Esophagus squamous epithelium (tissue), 5 donors: ENCODE measurements around the gene PRCC. TPM values are rescaled to one million over a fixed set of nuclear protein-coding genes. Genes with fewer than 3 reads are reported as not detected.

ENCODE experiments used
- DNase-seq: peaks from one replicate; lab custom pipeline; 2025; lab: John Stamatoyannopoulos, UW
- H3K27ac ChIP-seq, 4 donors: fragments of 200-600 bp; sonication (generic); one replicate each; pipeline ENCODE4 v1.5.1; 2016 to 2019; ENCODE audit warnings: mild to moderate bottlenecking in 1 of 4
- H3K27me3 ChIP-seq, 4 donors: fragments of 200-600 bp; sonication (generic); 1 replicate in 3 of 4; 2 replicates in 1 of 4; pipeline versions ENCODE4 v1.5.1 to v1.6.0; 2017 to 2021; ENCODE audit warnings: antibody characterized with exemption in 1 of 4
- H3K36me3 ChIP-seq, 3 donors: fragments of 200-600 bp; sonication (generic); one replicate each; pipeline ENCODE4 v1.5.1; 2016 to 2019
- H3K4me1 ChIP-seq, 3 donors: fragments of 200-600 bp; sonication (generic); one replicate each; pipeline ENCODE4 v1.5.1; 2017 to 2019
- H3K4me3 ChIP-seq, 4 donors: fragments of 200-600 bp; sonication (generic); 1 replicate in 3 of 4; 2 replicates in 1 of 4; pipeline ENCODE4 v1.5.1; 2016 to 2019; ENCODE audit warnings: mild to moderate bottlenecking in 2 of 4, moderate library complexity in 1 of 4
- H3K9me3 ChIP-seq, 3 donors: fragments of 200-600 bp; sonication (generic); one replicate each; pipeline ENCODE4 v1.5.1; 2016 to 2019
- POLR2A ChIP-seq, 4 donors: fragments of 450-650 bp; IDR thresholded peaks; one replicate each; pipeline ENCODE4 v1.6.1; 2017; ENCODE audit warnings: antibody characterized with exemption in 4 of 4, mild to moderate bottlenecking in 4 of 4, moderate library complexity in 3 of 4
- WGBS, 2 donors: methylation state at CpG; one replicate each; pipeline ENCODE4 v1.1.5; 2018; 5-methylcytosine and 5-hydroxymethylcytosine counted together
- intact Hi-C: fragments of 100-400 bp; cut with DNase I; formaldehyde crosslinking; loops from one replicate; pipeline ENCODE4 v1.15.0; 2022
- total RNA-seq, 4 donors: library from RNA; depleted of rRNA; stranded (reverse); fragments of >200 nt; gene quantifications; one replicate each; pipeline ENCODE4 v1.1.0, GENCODE V29; 2016
- TF ChIP-seq, protein P1 (sequence below), 6 experiments: fragments of 450-650 bp in 4 of 6; fragments of 200-600 bp in 2 of 6; sonication (generic) in 2 of 6; IDR thresholded peaks; one replicate each; pipeline ENCODE4 v1.5.1; 2016 to 2019; ENCODE audit warnings: antibody characterized with exemption in 6 of 6, mild to moderate bottlenecking in 4 of 6, moderate library complexity in 4 of 6
- donor health status: DM: yes; HTN: yes; CAD: no.

The PRCC gene
- total RNA-seq, 4 donors from 2014 or later, result 35.6 to 42.6 (median 38.3) TPM

DNA sequence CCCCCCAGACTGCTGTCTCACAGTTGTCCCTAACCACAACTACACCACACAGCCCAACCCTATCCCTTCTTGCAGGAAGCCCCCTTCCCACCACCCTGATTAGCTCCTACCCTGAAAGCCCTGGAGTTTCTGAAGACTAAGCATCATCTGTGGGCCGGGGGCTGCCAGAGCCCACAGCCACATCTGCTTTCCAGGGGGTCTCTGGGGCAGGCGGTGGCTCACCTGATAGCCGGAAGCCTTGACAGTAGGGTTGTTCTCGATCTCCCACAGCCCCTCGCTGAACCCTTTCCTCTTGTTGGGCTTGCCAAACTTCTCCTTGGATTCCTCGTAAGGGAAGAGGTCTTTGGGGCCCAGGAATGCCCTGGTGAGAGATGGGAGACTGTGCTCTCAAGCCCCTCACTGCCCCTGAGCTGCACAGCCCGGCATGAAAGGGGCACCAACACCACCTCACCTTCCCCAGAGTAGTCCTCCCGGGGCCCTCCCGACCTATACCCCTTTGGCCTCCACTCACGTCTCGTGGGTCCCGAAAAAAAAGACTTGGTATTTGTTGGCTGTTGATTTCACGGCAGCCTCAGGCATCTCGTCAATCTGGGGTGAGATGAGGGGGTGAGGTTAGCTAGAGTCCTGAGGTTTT, 22.4 kb upstream of the PRCC start:
- Histone ChIP-seq H3K27me3 (no peaks in the 10 kb centered on the region), H3K36me3 (peaks cover 23 to 39% (median 23%) of the 10 kb centered on the region in 3 donors), H3K4me1 (peaks cover 45 to 83% (median 49%) of the 10 kb centered on the region in 3 donors), H3K27ac (peak overlapping the region; percentile 6 to 99 (median 96)), H3K9me3 (no peaks in the 10 kb centered on the region), H3K4me3 (no peak overlapping the region)
- TF ChIP-seq POLR2A (IDR thresholded peaks at IDR 0.05), result no peak
- TF ChIP-seq, protein P1, sequence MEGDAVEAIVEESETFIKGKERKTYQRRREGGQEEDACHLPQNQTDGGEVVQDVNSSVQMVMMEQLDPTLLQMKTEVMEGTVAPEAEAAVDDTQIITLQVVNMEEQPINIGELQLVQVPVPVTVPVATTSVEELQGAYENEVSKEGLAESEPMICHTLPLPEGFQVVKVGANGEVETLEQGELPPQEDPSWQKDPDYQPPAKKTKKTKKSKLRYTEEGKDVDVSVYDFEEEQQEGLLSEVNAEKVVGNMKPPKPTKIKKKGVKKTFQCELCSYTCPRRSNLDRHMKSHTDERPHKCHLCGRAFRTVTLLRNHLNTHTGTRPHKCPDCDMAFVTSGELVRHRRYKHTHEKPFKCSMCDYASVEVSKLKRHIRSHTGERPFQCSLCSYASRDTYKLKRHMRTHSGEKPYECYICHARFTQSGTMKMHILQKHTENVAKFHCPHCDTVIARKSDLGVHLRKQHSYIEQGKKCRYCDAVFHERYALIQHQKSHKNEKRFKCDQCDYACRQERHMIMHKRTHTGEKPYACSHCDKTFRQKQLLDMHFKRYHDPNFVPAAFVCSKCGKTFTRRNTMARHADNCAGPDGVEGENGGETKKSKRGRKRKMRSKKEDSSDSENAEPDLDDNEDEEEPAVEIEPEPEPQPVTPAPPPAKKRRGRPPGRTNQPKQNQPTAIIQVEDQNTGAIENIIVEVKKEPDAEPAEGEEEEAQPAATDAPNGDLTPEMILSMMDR (IDR thresholded peaks at IDR 0.05), result no peak
- intact Hi-C loops, result no loop called here
- no peak for DNase-seq
- 75 to 100% methylated on average over 1 to 12 of the region's 14 CpGs for WGBS, 2 donors

DNA sequence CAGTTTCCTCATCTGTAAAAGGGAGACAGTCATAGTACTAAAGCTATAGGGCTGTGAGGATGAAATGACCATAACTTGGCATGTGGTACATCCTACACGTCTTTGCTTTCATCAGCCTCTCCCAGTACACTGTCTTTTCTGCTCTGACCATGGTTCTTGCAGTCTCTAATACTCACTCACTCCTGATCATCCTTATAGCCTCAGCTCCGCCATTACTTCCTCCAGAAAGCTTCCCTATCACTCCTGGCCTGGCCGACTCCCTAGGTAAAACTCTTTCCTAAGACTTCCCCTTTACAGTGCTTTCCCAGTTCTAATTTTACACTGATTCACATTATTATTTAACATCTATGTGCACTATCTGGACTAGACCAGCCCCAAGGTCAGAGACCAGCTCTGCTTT, 21.5 kb upstream of the PRCC start:
- peak overlapping the region; percentile 93 to 99 (median 98) for H3K27ac ChIP-seq
- peak overlapping the region in 1 of 4 donors; percentile 97 for H3K4me3 ChIP-seq
- WGBS, 2 donors, result 51 to 60% methylated on average over 3 of the region's 3 CpGs
- no peaks in the 10 kb centered on the region for H3K9me3 ChIP-seq
- H3K36me3 ChIP-seq, result peaks cover 23 to 39% (median 23%) of the 10 kb centered on the region in 3 donors
- no peak for DNase-seq
- no peaks in the 10 kb centered on the region for H3K27me3 ChIP-seq
- TF ChIP-seq, protein P1 (IDR thresholded peaks at IDR 0.05), result peak in 1 of 6 experiments; percentile 4
- no peak for TF ChIP-seq POLR2A (IDR thresholded peaks at IDR 0.05)
- peaks cover 42 to 80% (median 49%) of the 10 kb centered on the region in 3 donors for H3K4me1 ChIP-seq
- intact Hi-C loops, result no loop called here

DNA sequence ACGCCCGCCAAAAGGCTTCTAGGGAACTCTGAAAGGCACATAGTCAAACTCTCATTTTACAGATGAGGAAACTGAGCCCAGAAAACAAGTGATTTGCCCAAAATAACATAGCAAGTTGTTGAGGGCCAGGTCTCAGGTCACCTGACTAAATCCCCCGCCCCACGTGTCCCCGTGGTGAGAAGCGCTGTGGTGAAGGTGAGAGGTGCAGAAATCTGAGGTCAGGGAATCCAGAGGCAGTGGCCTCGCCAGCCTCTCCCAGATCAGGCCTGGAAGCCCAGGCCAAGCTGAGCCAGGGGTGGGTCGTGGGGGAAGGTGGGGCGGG, 21.0 kb upstream of the PRCC start:
- TF ChIP-seq POLR2A (IDR thresholded peaks at IDR 0.05), result no peak
- TF ChIP-seq, protein P1 (IDR thresholded peaks at IDR 0.05), result no peak
- H3K4me3 ChIP-seq, result peak overlapping the region; percentile 39 to 97 (median 86)
- peaks cover 23 to 39% (median 23%) of the 10 kb centered on the region in 3 donors for H3K36me3 ChIP-seq
- H3K27ac ChIP-seq, result peak overlapping the region; percentile 93 to 99 (median 98)
- WGBS, 2 donors, result 54 to 77% methylated on average over 5 to 7 of the region's 9 CpGs
- H3K27me3 ChIP-seq, result no peaks in the 10 kb centered on the region
- intact Hi-C loops, result no loop called here
- no peak for DNase-seq
- H3K9me3 ChIP-seq, result no peaks in the 10 kb centered on the region
- H3K4me1 ChIP-seq, result peaks cover 42 to 78% (median 49%) of the 10 kb centered on the region in 3 donors

DNA sequence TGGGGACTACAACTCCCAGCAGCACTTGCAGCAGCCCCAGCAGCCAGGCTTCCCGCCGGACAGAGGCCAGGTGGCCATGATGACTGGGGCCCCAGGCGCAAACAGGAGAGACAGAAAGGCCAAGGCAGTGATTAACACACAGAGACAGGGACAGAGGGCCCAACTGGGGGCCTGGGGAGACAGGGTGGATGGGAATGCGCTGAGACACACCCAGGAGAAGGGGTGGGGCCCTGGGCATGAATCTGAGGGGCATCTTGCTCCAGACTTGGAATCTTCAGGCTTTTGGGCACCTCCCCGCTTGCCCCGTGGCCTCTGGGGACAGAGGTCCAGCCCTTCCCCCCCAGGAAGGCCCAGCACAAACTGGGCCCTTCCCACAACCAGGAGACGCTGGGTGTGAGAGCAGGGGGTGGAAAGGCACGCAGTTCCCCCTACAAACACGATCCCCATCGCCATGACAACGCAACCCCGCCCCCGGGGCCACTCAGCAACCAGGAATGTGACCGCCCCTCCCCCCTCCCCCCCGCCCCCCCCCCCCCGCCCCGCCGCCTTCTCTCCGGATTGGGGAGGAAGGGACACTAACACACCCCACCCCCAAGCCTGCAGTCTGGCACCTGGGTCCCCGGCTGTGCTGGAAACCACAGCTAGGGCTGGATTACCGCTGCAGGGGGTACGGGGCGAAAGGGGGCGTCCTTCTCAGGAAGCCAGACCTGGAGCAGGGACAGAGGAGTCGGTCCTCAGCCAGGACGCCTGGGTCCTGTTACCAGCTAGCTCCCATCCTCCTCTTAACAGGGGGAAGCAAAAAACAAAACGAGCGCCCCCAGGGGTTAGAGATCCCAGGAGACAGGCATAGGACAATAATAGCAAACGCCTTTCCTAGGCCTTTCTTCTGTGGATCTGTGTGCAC, 20.4 kb upstream of the PRCC start:
- TF ChIP-seq, protein P1 (IDR thresholded peaks at IDR 0.05), result peak in 1 of 6 experiments; percentile 22
- TF ChIP-seq POLR2A (IDR thresholded peaks at IDR 0.05), result peak in 1 of 4 donors; percentile 42
- peaks cover 23 to 36% (median 23%) of the 10 kb centered on the region in 3 donors for H3K36me3 ChIP-seq
- H3K9me3 ChIP-seq, result no peaks in the 10 kb centered on the region
- no peaks in the 10 kb centered on the region for H3K27me3 ChIP-seq
- peak overlapping the region; percentile 39 to 97 (median 86) for H3K4me3 ChIP-seq
- intact Hi-C loops, result no loop called here
- WGBS, 2 donors, result 0 to 5% methylated on average over 1 to 7 of the region's 29 CpGs
- peak overlapping the region; percentile 93 to 99 (median 98) for H3K27ac ChIP-seq
- peaks cover 37 to 72% (median 49%) of the 10 kb centered on the region in 3 donors for H3K4me1 ChIP-seq
- DNase-seq, result no peak
